T-cell (primary cell): ENCODE data around the gene KDM2B. TPM values are rescaled to one million over a fixed set of nuclear protein-coding genes. Genes with fewer than 3 reads are reported as not detected.
A peak's percentile ranks its signal among the peaks of the same experiment; 100 is the strongest.

Experiments
- ATAC-seq, 4 experiments: fragments of 200-7000 bp in 3 of 4; fragments of 150-1000 bp in 1 of 4; cut with Tn5 transposase; replicated peaks in 1 of 4; 1 replicate in 3 of 4; 2 replicates in 1 of 4; pipeline ENCODE4 v1.10.0; 2021; ENCODE audit warnings: moderate library complexity in 3 of 4, mild to moderate bottlenecking in 2 of 4, moderate number of reproducible peaks in 1 of 4
- CTCF ChIA-PET, 2 donors: fragments of 300-600 bp; sonication (Branson Sonifier 250); formaldehyde crosslinking; loops; one replicate each; lab custom pipeline; 2022; ENCODE audit warnings: antibody characterized with exemption in 2 of 2; lab: Charles Lee
- POLR2A ChIA-PET, 2 donors: fragments of 300-600 bp; sonication (Branson Sonifier 250); formaldehyde crosslinking; loops; one replicate each; lab custom pipeline; 2022; ENCODE audit warnings: antibody characterized with exemption in 2 of 2; lab: Charles Lee
- DNase-seq, 35 experiments: peaks; one replicate each; pipeline versions ENCODE4 v3.0.0 to v3.0.0-alpha.2; 2013 to 2023
- H3K27ac ChIP-seq: one replicate; pipeline ENCODE4 v1.5.1; 2013; ENCODE audit warnings: low read length
- H3K27me3 ChIP-seq, 2 experiments: replicated peaks in 1 of 2; 1 replicate in 1 of 2; 2 replicates in 1 of 2; pipeline versions ENCODE4 v1.6.1 to v1.7.0; 2013; ENCODE audit warnings: low read length in 1 of 2, mixed read lengths in 1 of 2; ENCODE audit not compliant: control insufficient read depth in 2 of 2, insufficient read depth in 2 of 2; ENCODE audit errors: extremely low read depth in 1 of 2
- H3K36me3 ChIP-seq, 2 donors: 1 replicate in 1 of 2; 2 replicates in 1 of 2; pipeline versions ENCODE4 v1.6.1 to v1.7.0; 2013; ENCODE audit warnings: low read length in 1 of 2; ENCODE audit not compliant: control insufficient read depth in 2 of 2, insufficient read depth in 1 of 2; ENCODE audit errors: extremely low read depth in 1 of 2
- H3K4me1 ChIP-seq, 2 experiments: 1 replicate in 1 of 2; 2 replicates in 1 of 2; pipeline versions ENCODE4 v1.6.1 to v1.7.0; 2013; ENCODE audit warnings: low read length in 2 of 2, mixed read lengths in 1 of 2; ENCODE audit not compliant: insufficient read depth in 2 of 2, control insufficient read depth in 1 of 2; ENCODE audit errors: extremely low read depth in 1 of 2
- H3K4me3 ChIP-seq, 2 donors: 1 replicate in 1 of 2; 2 replicates in 1 of 2; pipeline versions ENCODE4 v1.5.1 to v1.7.0; 2013; ENCODE audit warnings: mild to moderate bottlenecking in 2 of 2, low read length in 1 of 2, moderate library complexity in 1 of 2; ENCODE audit not compliant: control insufficient read depth in 1 of 2; ENCODE audit errors: extremely low read depth in 1 of 2
- H3K9me3 ChIP-seq: 2 replicates; pipeline ENCODE4 v1.7.0; 2013
- H3K27ac Mint-ChIP-seq, 2 donors: one replicate each; pipeline ENCODE4 v1.8.0; 2020 to 2021; ENCODE audit warnings: mild to moderate bottlenecking in 2 of 2, mixed read lengths in 2 of 2
- H3K27me3 Mint-ChIP-seq, 2 donors: one replicate each; pipeline ENCODE4 v1.8.0; 2021 to 2022; ENCODE audit warnings: mixed read lengths in 2 of 2
- H3K36me3 Mint-ChIP-seq: one replicate; pipeline ENCODE4 v1.8.0; 2021; ENCODE audit warnings: mixed read lengths
- H3K4me1 Mint-ChIP-seq, 3 donors: one replicate each; pipeline ENCODE4 v1.8.0; 2020 to 2022; ENCODE audit warnings: mixed read lengths in 3 of 3, mild to moderate bottlenecking in 1 of 3
- H3K4me3 Mint-ChIP-seq, 3 donors: one replicate each; pipeline ENCODE4 v1.8.0; 2020 to 2022; ENCODE audit warnings: mild to moderate bottlenecking in 3 of 3, mixed read lengths in 3 of 3, moderate library complexity in 3 of 3
- H3K9me3 Mint-ChIP-seq, 3 donors: one replicate each; pipeline ENCODE4 v1.8.0; 2020 to 2022; ENCODE audit warnings: mixed read lengths in 3 of 3
- WGBS: methylation state at CpG from one replicate; pipeline ENCODE4 v1.1.5; 2013; ENCODE audit warnings: missing lambda C conversion rate; ENCODE audit not compliant: insufficient coverage; 5-methylcytosine and 5-hydroxymethylcytosine counted together
- total RNA-seq, 35 experiments: library from RNA in 6 of 35; stranded (reverse) in 6 of 35; fragments of 120-200 nt in 1 of 35; gene quantifications; one replicate each; pipeline versions ENCODE4 v1.2.1 to v1.2.4 and lab custom pipeline; 2013 to 2026

Gene KDM2B
- total RNA-seq, 5 donors from 2014 or later (not counting 1 experiment from before 2014, with no cell fraction given) = 74.1 to 102 (median 95.8) TPM

DNA sequence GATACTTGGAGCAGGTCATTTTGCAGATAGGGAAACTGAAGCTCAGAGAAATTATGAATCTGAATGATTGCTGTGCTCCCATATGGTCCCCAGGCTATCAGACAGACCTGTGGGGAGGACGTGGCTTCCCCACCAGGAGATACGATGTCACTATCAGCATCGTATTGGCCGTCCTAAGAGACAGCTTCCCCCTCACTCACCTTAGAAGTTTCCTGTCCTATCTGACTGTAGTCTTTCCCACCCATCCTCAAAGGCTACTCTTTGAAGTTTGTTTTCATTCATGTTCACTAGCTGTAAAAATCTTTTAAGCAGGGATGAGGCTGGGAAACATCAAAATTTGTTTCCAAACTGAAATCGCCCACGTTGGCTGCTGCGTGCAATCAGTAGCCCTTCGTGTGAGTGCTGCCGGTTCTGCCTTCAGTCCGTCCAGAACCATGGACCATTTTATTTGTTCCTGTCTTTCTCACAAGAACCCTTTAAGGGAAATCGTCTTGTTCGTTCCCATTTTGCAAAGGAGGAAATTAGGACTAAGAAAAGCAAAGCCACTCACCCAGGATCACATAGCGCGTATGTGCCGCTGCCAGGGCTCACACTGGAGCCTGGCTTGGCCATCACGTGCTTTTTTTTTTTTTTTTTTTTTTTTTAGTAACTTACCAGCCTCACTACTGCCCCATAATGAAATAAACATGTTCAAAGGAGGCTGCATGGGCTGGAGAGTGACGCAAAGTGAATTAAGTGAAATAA lies 1.0 kb upstream of the KDM2B start:
- Histone ChIP-seq H3K4me1 (peaks cover 17 to 55% of the 10 kb centered on the region in 2 experiments), H3K4me3 (peak overlapping the region; percentile 64 to 73), H3K36me3 (peaks cover 0 to under 1% of the 10 kb centered on the region in 2 donors), H3K27ac (peak overlapping the region; percentile 89), H3K9me3 (no peaks in the 10 kb centered on the region), H3K27me3 (no peaks in the 10 kb centered on the region)
- Mint-ChIP-seq H3K4me1 (peaks cover 42 to 55% (median 53%) of the 10 kb centered on the region in 3 donors), H3K4me3 (peak overlapping the region; percentile 96 to 98 (median 96)), H3K27me3 (no peaks in the 10 kb centered on the region), H3K9me3 (no peaks in the 10 kb centered on the region), H3K27ac (peak overlapping the region; percentile 94 to 96), H3K36me3 (no peaks in the 10 kb centered on the region)
- DNase-seq = peak in 2 of 35 experiments; percentile 13 to 45
- peak in 2 of 4 experiments; percentile 23 to 26 for ATAC-seq
- POLR2A ChIA-PET = interaction anchor here (0.6 to 0.7 kb wide), 5 partner anchors 8 to 1651 kb away, joined by 3 to 10 read pairs (median 4); partner anchors contain the start of gene MTRFR (in 1 of the 2)
- 60% methylated on average over 1 of the region's 17 CpGs for WGBS
- CTCF ChIA-PET = interaction anchor here in 1 of 2 donors (0.6 kb wide), 2 partner anchors 40 to 87 kb away, joined by 7 to 8 read pairs; no protein-coding TSS in a partner anchor

DNA sequence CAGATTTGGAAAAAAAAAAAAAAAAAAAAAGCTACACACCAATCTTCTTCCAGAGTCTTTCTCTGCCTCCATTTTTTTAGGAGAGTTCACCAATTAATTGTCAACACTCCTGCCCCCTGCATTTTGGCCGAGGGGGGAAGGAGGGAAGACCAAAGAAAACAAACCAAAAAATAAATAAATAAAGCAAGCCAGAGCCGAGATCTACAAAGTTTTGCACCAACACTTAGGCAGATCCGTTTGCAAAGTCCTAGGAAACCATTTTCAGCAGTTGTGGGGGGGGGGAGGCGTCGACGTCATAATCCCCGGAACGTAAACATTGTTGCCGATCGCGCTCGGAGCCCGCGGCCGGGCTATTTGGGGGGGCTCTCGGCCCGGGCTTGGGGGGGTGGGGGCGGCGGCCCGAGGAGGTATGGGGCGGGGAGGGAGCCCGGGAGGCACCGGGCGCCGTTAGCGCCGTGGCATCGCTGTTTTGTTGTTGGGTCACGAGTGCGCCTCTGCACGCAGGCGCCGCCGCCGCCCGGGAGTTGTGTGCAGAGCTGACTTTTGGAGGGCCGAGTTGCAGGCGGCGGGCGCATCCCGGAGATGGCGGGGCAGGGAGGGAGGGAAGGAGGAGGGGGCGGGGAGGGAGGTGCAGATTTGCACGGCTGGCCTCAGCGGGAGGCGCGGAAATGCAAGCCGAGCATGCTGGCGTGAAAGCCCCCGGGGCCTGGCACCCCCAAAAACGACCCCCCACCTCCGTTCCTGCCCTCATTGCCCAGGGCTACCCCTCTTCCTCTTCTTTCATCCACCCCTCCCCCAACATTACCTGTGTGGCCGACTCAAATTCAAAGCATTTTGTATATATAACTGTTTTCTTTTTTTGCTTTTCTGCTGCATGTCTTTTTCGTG lies 598 bp downstream of the KDM2B start:
- CTCF ChIA-PET = interaction anchor here (0.5 to 1.9 kb wide), 17 partner anchors 12 to 1705 kb away, joined by 3 to 22 read pairs (median 5); partner anchors contain the start of gene ORAI1 (in 1 of the 2)
- H3K36me3 Mint-ChIP-seq = peaks cover 7% of the 10 kb centered on the region
- H3K4me3 ChIP-seq = peak overlapping the region; percentile 73 to 75
- H3K36me3 ChIP-seq = peaks cover 5 to 15% of the 10 kb centered on the region in 2 donors
- 2% methylated on average over 15 of the region's 54 CpGs for WGBS
- peak overlapping the region; percentile 98 to 99 for H3K27ac Mint-ChIP-seq
- H3K27me3 ChIP-seq = no peaks in the 10 kb centered on the region
- DNase-seq = peak; percentile 59 to 88 (median 77)
- H3K9me3 Mint-ChIP-seq = no peaks in the 10 kb centered on the region
- H3K4me3 Mint-ChIP-seq = peak overlapping the region; percentile 96 to 98 (median 96)
- H3K27me3 Mint-ChIP-seq = no peaks in the 10 kb centered on the region
- peaks cover 42 to 52% (median 50%) of the 10 kb centered on the region in 3 donors for H3K4me1 Mint-ChIP-seq
- peaks cover 17 to 52% of the 10 kb centered on the region in 2 experiments for H3K4me1 ChIP-seq
- POLR2A ChIA-PET = interaction anchor here (0.5 to 1.8 kb wide), 15 partner anchors 9 to 383 kb away, joined by 3 to 18 read pairs (median 7); partner anchors contain the start of gene ORAI1 (in 1 of the 2)
- peak overlapping the region; percentile 89 for H3K27ac ChIP-seq
- ATAC-seq = peak; percentile 65 to 73 (median 71)
- no peaks in the 10 kb centered on the region for H3K9me3 ChIP-seq

DNA sequence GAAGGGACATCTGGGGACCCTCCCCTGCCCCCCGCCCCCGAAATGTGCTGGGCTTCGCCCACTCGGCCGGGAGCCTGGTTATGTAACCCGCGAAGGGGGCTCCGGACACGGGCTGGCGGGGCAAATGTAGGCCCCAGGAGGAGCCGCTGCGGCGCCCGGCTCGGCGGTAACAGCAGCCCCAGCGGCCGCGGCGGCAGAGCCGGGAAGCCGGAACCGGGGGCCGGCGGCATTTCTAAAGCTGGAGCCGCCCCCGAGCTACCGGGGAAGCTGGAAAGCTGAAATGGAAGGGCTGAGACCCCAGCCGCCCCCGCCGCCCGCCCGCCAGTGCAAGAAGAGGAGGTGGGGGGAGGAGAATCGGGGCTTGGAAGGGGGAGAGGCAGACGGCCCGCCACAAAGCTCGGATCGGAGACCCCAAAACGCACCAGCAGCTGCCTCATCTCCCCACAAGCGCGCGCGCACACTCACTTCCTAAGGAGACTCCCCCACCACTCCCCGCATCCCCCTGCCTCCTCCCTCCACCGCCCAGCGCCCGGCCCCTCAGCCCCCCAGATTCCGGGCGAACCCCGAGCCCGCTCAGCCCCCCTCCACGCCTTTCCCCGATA lies 1.5 kb downstream of the KDM2B start:
- Mint-ChIP-seq H3K9me3 (no peaks in the 10 kb centered on the region), H3K27ac (peak overlapping the region; percentile 98 to 99), H3K4me3 (peak overlapping the region; percentile 96 to 98 (median 96)), H3K36me3 (peaks cover 13% of the 10 kb centered on the region), H3K4me1 (peaks cover 42 to 50% (median 50%) of the 10 kb centered on the region in 3 donors), H3K27me3 (no peaks in the 10 kb centered on the region)
- H3K27ac ChIP-seq = peak overlapping the region; percentile 89
- peak overlapping the region; percentile 73 to 75 for H3K4me3 ChIP-seq
- POLR2A ChIA-PET = interaction anchor here (0.6 to 1.8 kb wide), 8 partner anchors 10 to 309 kb away, joined by 5 to 18 read pairs (median 7); partner anchors contain the start of gene ORAI1 (in 1 of the 2)
- DNase-seq (peak in 30 of 35 experiments; percentile 6 to 64 (median 36)), ATAC-seq (peak in 3 of 4 experiments; percentile 13 to 30 (median 16))
- H3K36me3 ChIP-seq = peaks cover 5 to 25% of the 10 kb centered on the region in 2 donors
- H3K9me3 ChIP-seq = no peaks in the 10 kb centered on the region
- 0% methylated on average over 27 of the region's 53 CpGs for WGBS
- H3K4me1 ChIP-seq = peaks cover 17 to 52% of the 10 kb centered on the region in 2 experiments
- CTCF ChIA-PET = interaction anchor here (0.6 to 1.9 kb wide), 15 partner anchors 13 to 998 kb away, joined by 3 to 22 read pairs (median 5); partner anchors contain the start of gene ORAI1 (in 1 of the 2)
- H3K27me3 ChIP-seq = no peaks in the 10 kb centered on the region

DNA sequence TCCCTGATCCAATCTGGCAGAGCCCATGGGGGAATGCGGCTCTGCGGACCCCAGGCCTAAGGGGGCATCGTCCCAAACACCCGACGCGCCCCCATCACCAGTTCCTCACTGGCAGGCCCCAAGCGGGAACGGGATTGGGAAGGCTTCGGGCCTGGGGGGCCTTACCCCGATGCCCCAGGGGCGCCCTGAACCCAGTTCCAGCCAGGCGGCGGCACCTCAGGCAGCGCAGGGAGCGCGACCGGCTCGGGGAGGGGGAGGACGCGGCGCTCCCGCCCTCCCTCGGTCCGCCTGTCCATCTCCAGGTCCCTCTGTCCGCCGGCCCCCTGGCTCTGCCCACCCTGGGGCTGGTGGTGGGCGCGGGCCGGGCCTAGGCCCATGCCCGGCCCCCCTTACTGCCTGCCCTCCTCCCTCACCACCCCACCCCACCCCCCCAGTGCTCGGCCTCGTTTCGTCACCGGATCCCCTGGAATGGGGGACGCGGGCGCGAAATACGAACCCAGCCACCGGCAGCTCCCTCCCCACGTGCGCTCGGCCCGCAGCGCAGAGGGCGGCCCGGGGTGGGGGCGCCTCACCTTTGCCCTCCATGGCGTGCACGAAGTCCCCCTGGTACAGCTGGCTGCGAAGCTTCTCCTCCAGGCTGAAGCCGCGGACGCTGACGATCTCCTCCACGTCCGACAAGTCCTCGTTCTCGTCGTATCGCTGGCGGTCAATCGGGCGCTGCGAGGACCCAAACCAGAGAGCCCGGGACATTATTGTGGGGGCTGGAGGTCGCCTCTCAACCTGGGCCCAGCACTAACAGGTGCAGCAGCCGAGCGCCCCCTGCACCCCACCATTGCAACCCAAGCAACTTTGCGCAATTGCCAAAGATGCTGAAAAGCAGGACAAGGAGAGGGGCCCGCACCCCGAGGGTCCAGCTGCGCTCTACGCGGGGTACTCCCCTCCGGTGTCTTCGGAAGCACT lies 2.3 kb downstream of the KDM2B start:
- H3K9me3 Mint-ChIP-seq = no peaks in the 10 kb centered on the region
- peak in 2 of 4 experiments; percentile 7 to 10 for ATAC-seq
- CTCF ChIA-PET = interaction anchor here (0.5 to 1.9 kb wide), 8 partner anchors 42 to 95 kb away, joined by 3 to 22 read pairs (median 5); partner anchors contain the start of gene ORAI1 (in 1 of the 2)
- peak in 19 of 35 experiments; percentile 6 to 53 (median 33) for DNase-seq
- Histone ChIP-seq H3K4me1 (peaks cover 17 to 51% of the 10 kb centered on the region in 2 experiments), H3K27me3 (no peaks in the 10 kb centered on the region), H3K4me3 (peak overlapping the region; percentile 71 to 73), H3K27ac (peak overlapping the region; percentile 89), H3K9me3 (no peaks in the 10 kb centered on the region), H3K36me3 (peaks cover 5 to 30% of the 10 kb centered on the region in 2 donors)
- peaks cover 20% of the 10 kb centered on the region for H3K36me3 Mint-ChIP-seq
- peak overlapping the region; percentile 85 to 88 for H3K27ac Mint-ChIP-seq
- peaks cover 37 to 50% (median 47%) of the 10 kb centered on the region in 3 donors for H3K4me1 Mint-ChIP-seq
- POLR2A ChIA-PET = interaction anchor here in 1 of 2 donors (1.1 to 1.8 kb wide), 2 partner anchors 42 to 48 kb away, joined by 11 to 18 read pairs; partner anchors contain the start of gene ORAI1
- no peaks in the 10 kb centered on the region for H3K27me3 Mint-ChIP-seq
- WGBS = 34% methylated on average over 62 of the region's 77 CpGs
- peak overlapping the region; percentile 96 to 98 (median 96) for H3K4me3 Mint-ChIP-seq
